Astrocyte of the spinal cord (primary cell): Measurements from ENCODE around the gene ZBTB21.

Source experiments
- DNase-seq: peaks from one replicate; pipeline ENCODE4 v3.0.0; 2011; ENCODE audit warnings: low read depth, low spot score
- H3K4me3 ChIP-seq: 2 replicates; pipeline ENCODE4 v1.5.1; 2011; ENCODE audit warnings: low read depth, mild to moderate bottlenecking, low read length, moderate library complexity
- in situ Hi-C: cut with HindIII; loops from 2 replicates; pipeline ENCODE4 v1.10.0; 2017; ENCODE audit warnings: low sequenced_read_pairs
- TF ChIP-seq, protein P1 (sequence below): IDR thresholded peaks from 2 replicates; pipeline ENCODE4 v1.5.1; 2012; ENCODE audit warnings: low read depth, mild to moderate bottlenecking, low read length, inconsistent platforms

ZBTB21 gene

DNA sequence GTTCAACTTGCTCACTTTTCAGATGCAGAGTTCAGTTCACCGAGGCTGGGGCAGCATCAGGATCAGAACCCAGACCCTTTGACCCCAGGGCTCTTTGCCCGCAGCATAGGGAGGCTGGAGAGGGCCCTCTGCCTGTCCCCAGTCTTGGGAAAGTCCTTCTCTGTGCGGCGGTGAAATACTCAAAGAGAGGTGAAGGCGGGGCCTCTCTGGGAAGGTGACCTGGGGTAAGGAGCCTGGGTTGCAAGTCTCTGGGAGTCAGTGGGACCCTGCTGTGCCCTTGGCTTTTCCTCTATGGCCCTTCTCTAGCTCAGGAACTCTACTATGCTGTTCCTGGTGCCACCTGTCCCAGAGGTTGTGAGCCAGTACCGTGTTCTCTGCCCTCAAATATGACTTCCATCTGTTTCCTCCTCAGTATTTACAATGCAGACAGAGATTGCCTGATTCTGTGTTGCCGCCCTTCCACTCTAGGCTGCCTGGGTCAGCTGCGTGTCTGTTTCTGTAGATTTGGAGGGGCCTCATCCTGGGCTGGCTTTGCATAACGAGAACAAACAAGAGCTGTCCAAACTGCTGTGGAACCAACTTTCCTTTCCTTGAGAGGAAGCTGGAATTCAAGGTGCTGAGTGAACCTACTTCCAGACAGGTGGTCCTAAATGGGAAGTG is 18.7 kb upstream of the ZBTB21 start:
- no peak overlapping the region for H3K4me3 ChIP-seq
- DNase-seq: no peak
- in situ Hi-C loops: no loop called here
- TF ChIP-seq, protein P1, sequence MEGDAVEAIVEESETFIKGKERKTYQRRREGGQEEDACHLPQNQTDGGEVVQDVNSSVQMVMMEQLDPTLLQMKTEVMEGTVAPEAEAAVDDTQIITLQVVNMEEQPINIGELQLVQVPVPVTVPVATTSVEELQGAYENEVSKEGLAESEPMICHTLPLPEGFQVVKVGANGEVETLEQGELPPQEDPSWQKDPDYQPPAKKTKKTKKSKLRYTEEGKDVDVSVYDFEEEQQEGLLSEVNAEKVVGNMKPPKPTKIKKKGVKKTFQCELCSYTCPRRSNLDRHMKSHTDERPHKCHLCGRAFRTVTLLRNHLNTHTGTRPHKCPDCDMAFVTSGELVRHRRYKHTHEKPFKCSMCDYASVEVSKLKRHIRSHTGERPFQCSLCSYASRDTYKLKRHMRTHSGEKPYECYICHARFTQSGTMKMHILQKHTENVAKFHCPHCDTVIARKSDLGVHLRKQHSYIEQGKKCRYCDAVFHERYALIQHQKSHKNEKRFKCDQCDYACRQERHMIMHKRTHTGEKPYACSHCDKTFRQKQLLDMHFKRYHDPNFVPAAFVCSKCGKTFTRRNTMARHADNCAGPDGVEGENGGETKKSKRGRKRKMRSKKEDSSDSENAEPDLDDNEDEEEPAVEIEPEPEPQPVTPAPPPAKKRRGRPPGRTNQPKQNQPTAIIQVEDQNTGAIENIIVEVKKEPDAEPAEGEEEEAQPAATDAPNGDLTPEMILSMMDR: no peak

DNA sequence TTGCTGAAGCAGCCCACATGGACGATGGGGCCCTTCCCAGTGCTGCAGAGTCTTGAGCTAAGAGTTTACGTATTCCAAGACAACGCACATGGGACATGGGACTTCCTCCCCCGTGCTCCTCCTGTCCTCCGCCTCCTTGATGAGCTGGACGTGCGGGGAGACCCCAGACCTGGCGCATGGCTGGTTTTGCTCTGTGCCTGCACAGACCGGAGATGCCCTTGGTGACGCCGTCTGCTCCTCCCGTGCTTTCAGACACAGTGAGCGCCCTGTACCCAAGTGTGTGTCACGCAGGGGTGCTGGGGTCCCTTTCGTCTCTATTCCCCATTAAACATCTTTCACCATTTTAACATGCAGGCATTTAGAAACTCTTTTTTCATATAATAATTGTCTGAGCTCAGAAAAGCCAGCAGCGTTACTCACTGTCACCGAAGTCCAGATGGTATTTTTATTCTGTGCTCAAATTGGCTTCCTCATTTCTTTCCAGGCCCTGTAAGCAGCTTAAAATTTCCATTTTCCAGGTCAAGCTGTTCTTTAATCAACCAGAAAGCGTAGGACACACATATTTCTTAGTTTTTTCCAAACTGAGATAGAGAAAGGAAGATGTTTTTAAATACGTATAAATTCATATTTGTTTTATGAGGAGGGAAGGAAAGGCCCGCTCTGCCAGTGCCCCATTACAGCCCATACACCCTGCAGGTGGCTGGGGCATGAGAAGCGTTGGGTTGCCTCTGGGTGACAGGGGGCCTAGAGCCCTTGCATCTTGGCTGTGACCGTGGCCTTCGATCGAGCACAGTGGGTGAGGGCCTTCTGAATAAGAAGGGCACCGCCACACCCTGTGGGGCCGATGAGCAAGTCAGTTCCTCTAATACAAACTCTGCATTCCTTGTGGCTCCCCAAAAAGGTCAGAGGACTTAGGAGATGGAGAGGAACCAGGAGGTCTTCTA is 17.9 kb upstream of the ZBTB21 start:
- no peak overlapping the region for H3K4me3 ChIP-seq
- DNase-seq: no peak
- TF ChIP-seq, protein P1: no peak
- in situ Hi-C loops: no loop called here

DNA sequence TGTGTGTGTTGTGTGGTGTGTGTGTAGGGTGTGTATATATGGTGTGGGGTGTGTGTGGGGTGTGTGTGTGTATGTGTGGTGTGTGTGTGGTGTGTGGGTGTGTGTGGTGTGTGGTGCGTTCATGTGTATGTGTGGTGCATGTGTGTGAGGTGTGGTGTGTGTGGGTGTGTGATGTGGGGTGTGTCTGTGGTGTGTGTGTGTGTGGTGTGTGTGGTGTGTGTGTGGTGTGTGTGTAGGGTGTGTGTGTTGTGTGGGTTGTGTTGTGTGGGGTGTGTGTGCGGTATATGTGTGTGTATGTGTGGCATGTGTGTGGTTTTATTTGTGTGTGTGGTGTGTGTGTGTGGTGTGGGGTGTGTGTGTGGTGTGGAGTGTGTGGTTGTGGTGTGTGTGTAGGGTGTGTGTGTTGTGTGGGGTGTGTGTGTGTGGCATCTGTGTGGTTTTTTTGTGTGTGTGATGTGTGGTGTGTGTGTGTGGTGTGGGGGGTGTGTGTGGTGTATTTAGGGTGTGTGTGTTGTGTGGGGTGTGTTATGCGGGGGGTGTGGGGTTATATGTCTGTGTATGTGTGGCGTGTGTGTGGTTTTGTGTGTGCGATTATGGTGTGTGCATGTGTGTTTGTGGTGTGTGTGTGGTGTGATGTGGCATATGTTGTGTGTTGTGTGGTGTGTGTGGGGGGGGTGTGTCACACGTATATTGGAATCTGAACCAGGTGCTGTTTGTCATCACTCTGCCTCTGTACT is 17.1 kb upstream of the ZBTB21 start:
- H3K4me3 ChIP-seq: no peak overlapping the region
- in situ Hi-C loops: no loop called here
- TF ChIP-seq, protein P1: no peak
- no peak for DNase-seq

DNA sequence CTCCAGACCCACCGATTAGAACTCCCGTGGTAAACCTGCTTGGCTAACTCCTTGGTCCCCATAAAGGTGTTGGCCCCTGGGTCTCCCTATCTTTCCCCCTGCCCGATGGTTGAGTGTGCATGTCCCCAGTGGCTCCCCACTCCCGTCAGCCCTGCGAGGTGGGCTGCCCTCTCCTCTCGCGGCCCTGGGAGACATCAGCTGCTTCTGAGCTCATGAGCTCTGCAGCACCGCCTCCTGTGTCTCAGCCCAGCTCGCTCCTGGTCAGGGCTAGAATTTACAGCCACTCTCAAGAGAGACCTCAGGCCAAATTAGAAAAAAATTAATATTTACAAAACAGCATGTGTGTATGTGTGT is 15.9 kb upstream of the ZBTB21 start:
- in situ Hi-C loops: no loop called here
- H3K4me3 ChIP-seq: no peak overlapping the region
- DNase-seq: no peak
- TF ChIP-seq, protein P1: no peak

DNA sequence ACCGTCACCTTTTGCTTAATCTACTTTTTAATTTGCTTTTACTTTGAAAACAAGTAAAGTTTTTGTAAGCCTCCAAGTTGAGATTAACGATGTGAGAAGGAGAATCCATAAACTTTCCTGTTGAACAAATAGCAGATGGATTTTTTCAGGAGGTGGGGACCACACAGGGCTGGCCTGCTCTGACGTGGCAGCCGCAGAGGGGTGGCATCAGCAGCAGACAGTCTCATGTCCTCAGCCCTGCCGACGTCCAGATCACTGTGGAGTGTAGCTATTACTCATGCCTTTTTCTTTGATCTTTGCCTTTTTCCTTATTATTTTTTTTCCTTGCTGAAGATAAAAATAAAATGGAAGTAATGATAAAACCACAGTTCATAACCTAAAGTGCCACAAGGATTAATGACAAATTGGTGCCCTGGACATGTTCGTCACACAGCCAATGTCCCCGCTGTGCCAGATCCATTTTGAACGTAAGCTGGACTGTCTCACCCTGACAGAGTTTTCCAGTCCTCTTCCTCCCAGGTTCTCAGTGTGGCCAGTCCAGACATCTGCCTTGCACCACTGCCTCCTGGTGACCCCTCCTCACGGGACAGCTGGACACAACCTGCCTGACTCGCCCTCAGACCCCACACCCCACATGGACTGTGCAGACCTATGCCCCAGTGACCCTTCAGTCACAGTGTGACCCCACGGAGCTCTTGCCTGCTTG is 15.4 kb upstream of the ZBTB21 start:
- no peak overlapping the region for H3K4me3 ChIP-seq
- in situ Hi-C loops: no loop called here
- peak; percentile 54 for DNase-seq
- TF ChIP-seq, protein P1: no peak

DNA sequence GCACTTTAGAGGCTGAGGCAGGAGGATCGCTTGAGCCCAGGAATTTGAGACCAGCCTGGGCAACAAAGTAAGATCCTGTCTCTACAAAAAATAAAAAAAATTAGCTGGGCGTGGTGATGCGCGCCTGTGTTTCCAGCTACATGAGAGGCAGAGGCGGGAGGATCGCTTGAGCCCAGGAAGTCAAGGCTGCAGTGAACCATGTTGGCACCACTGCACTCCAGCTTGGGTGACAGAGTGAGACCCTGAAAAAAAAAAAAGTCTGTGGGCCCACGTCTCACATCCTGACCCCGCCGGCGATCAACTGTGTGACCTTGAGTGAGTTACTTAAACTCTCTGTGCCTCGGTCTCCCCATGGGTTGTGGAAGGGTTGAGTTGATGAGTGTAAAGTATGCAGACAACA is 12.7 kb upstream of the ZBTB21 start:
- no peak overlapping the region for H3K4me3 ChIP-seq
- in situ Hi-C loops: no loop called here
- DNase-seq: no peak
- TF ChIP-seq, protein P1: no peak
